Body of pancreas (tissue), 4 donors: ENCODE measurements around the gene SLC17A9.

Experiments used
- CTCF ChIP-seq, 7 experiments: fragments of 450-650 bp in 4 of 7; fragments of 200-600 bp in 3 of 7; sonication (generic) in 3 of 7; IDR thresholded peaks; one replicate each; pipeline ENCODE4 v1.5.1; 2016 to 2019; ENCODE audit warnings: antibody characterized with exemption in 7 of 7
- POLR2A ChIP-seq, 3 donors: fragments of 450-650 bp; IDR thresholded peaks; one replicate each; pipeline ENCODE4 v1.6.1; 2016; ENCODE audit warnings: antibody characterized with exemption in 3 of 3, mild to moderate bottlenecking in 2 of 3

DNA sequence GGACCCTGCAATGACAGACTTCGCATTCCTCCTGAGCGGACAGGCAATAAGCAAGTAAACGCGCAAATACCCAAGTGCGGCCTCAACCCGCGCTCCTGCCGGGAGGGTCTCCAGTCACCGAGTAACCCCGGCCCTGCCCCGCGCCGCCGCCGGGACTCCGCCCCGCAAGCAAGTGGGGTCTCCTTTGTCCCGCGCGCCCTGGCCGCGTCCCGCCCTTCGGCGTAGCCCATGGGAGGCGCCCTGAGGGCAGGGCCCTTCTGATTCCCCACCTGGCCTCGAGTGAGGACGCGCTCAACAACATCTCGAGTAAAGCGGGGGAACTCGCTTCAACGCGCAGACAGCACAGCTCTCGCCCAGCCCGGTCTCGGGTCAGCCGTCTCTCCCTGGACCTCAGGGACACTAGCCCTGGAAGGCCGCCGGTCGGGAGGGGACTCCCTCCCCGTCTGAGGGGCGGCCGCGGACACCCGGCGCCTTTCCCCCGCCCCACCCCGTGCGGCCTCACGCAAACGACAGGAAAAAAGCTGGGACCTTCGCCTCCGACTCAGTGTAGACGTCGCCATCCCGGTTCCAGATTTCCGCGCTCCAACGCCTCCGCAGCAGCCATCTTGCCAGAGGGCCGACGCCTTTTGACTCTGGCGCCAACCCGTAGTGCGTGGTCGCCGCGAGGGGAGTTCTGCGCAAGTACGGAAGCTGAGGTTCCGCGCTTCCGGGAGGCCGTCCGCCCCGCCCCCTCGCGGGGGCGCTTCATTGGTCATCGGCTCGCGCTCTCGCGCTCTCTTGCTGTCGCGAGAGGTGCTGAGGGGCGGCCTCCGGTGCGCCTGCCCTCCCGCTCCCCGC is 15.0 kb upstream of the SLC17A9 start:
- TF ChIP-seq CTCF (IDR thresholded peaks at IDR 0.05) = no peak
- peak; percentile 57 to 82 (median 81) for TF ChIP-seq POLR2A (IDR thresholded peaks at IDR 0.05)
